Colonic mucosa (tissue), 4 donors: ENCODE measurements around the gene IL4I1. TPM values are rescaled to one million over a fixed set of nuclear protein-coding genes. Genes with fewer than 3 reads are reported as not detected.

Source experiments
- DNase-seq: peaks from one replicate; pipeline ENCODE4 v3.0.0-alpha.2; 2020
- H3K27ac ChIP-seq: fragments of 200-600 bp; one replicate; pipeline ENCODE4 v1.8.0; 2021
- H3K27me3 ChIP-seq: fragments of 200-600 bp; one replicate; pipeline ENCODE4 v1.8.0; 2021
- H3K36me3 ChIP-seq: fragments of 200-600 bp; one replicate; pipeline ENCODE4 v1.8.0; 2021
- H3K4me1 ChIP-seq: fragments of 200-600 bp; one replicate; pipeline ENCODE4 v1.8.0; 2021; ENCODE audit warnings: mild to moderate bottlenecking
- H3K4me3 ChIP-seq: fragments of 200-600 bp; one replicate; pipeline ENCODE4 v1.8.0; 2021
- H3K9ac ChIP-seq, 2 donors: one replicate each; pipeline ENCODE4 v1.7.0; 2013; ENCODE audit warnings: control low read depth in 2 of 2, low read depth in 2 of 2, low read length in 2 of 2
- H3K9me3 ChIP-seq: fragments of 200-600 bp; one replicate; pipeline ENCODE4 v1.8.0; 2021
- CTCF ChIP-seq: fragments of 200-600 bp; IDR thresholded peaks from one replicate; pipeline ENCODE4 v1.8.0; 2022; ENCODE audit warnings: antibody characterized with exemption, mild to moderate bottlenecking
- intact Hi-C: fragments of 100-400 bp; cut with DNase I; formaldehyde crosslinking; loops from one replicate; pipeline ENCODE4 v1.14.1; 2022
- total RNA-seq, 2 donors: library from RNA; stranded (reverse); fragmentation: NEBNext Ultra II Directional in 1 of 2; extraction: Animal tissue kit (Norgen Biotek cat#: 25700) in 1 of 2; gene quantifications; one replicate each; pipeline ENCODE4 v1.2.1, GENCODE V29; 2021
- donor health status: healthy.
- donor health status: DM: no; HTN: no; CAD: no.
- donor health status: DM: no; HTN: no; CAD: no.

The IL4I1 gene
- total RNA-seq, 2 donors from 2014 or later = 1.0 to 2.4 TPM

GRCh38 chr19:49869484-49870308 is 27.0 kb downstream of the IL4I1 start:
- DNase-seq = peak; percentile 97
- Histone ChIP-seq H3K4me1 (peaks cover 22% of the 10 kb centered on the region), H3K36me3 (no peaks in the 10 kb centered on the region), H3K9ac (peak overlapping the region; percentile 71 to 90), H3K9me3 (no peaks in the 10 kb centered on the region), H3K4me3 (peak overlapping the region; percentile 55), H3K27ac (peak overlapping the region; percentile 91), H3K27me3 (no peaks in the 10 kb centered on the region)
- TF ChIP-seq CTCF = no peak
- intact Hi-C loops = loop anchor here (10.0 kb wide), 1 partner anchor 55 kb away; the partner anchor contains the start of genes FUZ and MED25

GRCh38 chr19:49869009-49869483 is 27.6 kb downstream of the IL4I1 start:
- Histone ChIP-seq H3K9me3 (no peaks in the 10 kb centered on the region), H3K36me3 (no peaks in the 10 kb centered on the region), H3K9ac (peak overlapping the region; percentile 30 to 31), H3K27me3 (no peaks in the 10 kb centered on the region), H3K4me1 (peaks cover 22% of the 10 kb centered on the region), H3K4me3 (peak overlapping the region; percentile 22), H3K27ac (peak overlapping the region; percentile 91)
- DNase-seq = no peak
- intact Hi-C loops = loop anchor here (10.0 kb wide), 1 partner anchor 54 kb away; the partner anchor contains the start of genes FUZ and MED25
- TF ChIP-seq CTCF = no peak

- TF ChIP-seq CTCF = no peak
- Histone ChIP-seq H3K9ac (peak within 1 kb of the TSS; percentile 89 to 90), H3K27ac (peak within 1 kb of the TSS; percentile 91), H3K36me3 (no peaks in the 10 kb centered on the region), H3K27me3 (no peaks in the 10 kb centered on the region), H3K9me3 (no peaks in the 10 kb centered on the region), H3K4me1 (peaks cover 22% of the 10 kb centered on the region), H3K4me3 (peak within 1 kb of the TSS; percentile 68)
- peak; percentile 91 for DNase-seq
- intact Hi-C loops = loop anchor here (10.0 kb wide), 1 partner anchor 52 kb away; the partner anchor contains the start of genes FUZ and MED25
These were observed 29.5 kb downstream of the IL4I1 start, which contains the start of gene PNKP for GRCh38 chr19:49866933-49867782. TSS of gene PNKP (minus strand) at chr19:49867576. CDS start at chr19:49867204, 372 bp downstream.

- no peak overlapping the region for H3K27ac ChIP-seq
- no peak for TF ChIP-seq CTCF
- H3K36me3 ChIP-seq = no peaks in the 10 kb centered on the region
- no peak for DNase-seq
- peaks cover 15% of the 10 kb centered on the region for H3K4me1 ChIP-seq
- no peaks in the 10 kb centered on the region for H3K9me3 ChIP-seq
- intact Hi-C loops = loop anchor here (10.0 kb wide), 1 partner anchor 50 kb away; the partner anchor contains the start of genes FUZ and MED25
- no peak overlapping the region for H3K9ac ChIP-seq
- no peak overlapping the region for H3K4me3 ChIP-seq
- H3K27me3 ChIP-seq = no peaks in the 10 kb centered on the region
These were observed 31.8 kb downstream of the IL4I1 start for GRCh38 chr19:49864890-49865289.

GRCh38 chr19:49863935-49864320 is 32.8 kb downstream of the IL4I1 start:
- Histone ChIP-seq H3K9me3 (no peaks in the 10 kb centered on the region), H3K4me3 (no peak overlapping the region), H3K36me3 (no peaks in the 10 kb centered on the region), H3K4me1 (peaks cover 15% of the 10 kb centered on the region), H3K9ac (no peak overlapping the region), H3K27ac (no peak overlapping the region), H3K27me3 (no peaks in the 10 kb centered on the region)
- intact Hi-C loops = loop anchor here (10.0 kb wide), 1 partner anchor 49 kb away; the partner anchor contains the start of genes FUZ and MED25
- TF ChIP-seq CTCF = no peak
- peak; percentile 22 for DNase-seq
